H1 (cell line): Measurements from ENCODE around the gene ZNF442. TPM values are rescaled to one million over a fixed set of nuclear protein-coding genes. Genes with fewer than 3 reads are reported as not detected.
A peak's percentile ranks its signal among the peaks of the same experiment; 100 is the strongest.

Experiments
- BACH1 ChIP-seq: IDR thresholded peaks from 2 replicates; pipeline ENCODE4 v1.6.1; 2012; ENCODE audit warnings: low read length, improper control_type of control experiment
- CHD2 ChIP-seq: IDR thresholded peaks from 2 replicates; pipeline ENCODE4 v1.6.1; 2012; ENCODE audit warnings: low read length, improper control_type of control experiment
- GTF2F1 ChIP-seq: IDR thresholded peaks from 2 replicates; pipeline ENCODE4 v1.6.1; 2012; ENCODE audit warnings: low read depth, low read length, improper control_type of control experiment, borderline replicate concordance
- HDAC2 ChIP-seq, 2 experiments: fragments of 300-600 bp in 1 of 2; sonication (generic) in 1 of 2; IDR thresholded peaks; 2 replicates each; pipeline ENCODE4 v1.6.1; 2011 to 2012; ENCODE audit warnings: low read depth in 2 of 2, low read length in 2 of 2, mild to moderate bottlenecking in 2 of 2, moderate library complexity in 2 of 2, borderline replicate concordance in 1 of 2, inconsistent platforms in 1 of 2
- RXRA ChIP-seq: IDR thresholded peaks from 2 replicates; pipeline ENCODE4 v1.6.1; 2011; ENCODE audit warnings: low read depth, mild to moderate bottlenecking, low read length, moderate library complexity; ENCODE audit not compliant: insufficient read depth
- SIX5 ChIP-seq: IDR thresholded peaks from 2 replicates; pipeline ENCODE4 v1.6.1; 2011; ENCODE audit warnings: mild to moderate bottlenecking, low read depth, low read length
- polyA plus RNA-seq, 7 experiments: library from polyadenylated mRNA; depleted of rRNA in 3 of 7; stranded (reverse) in 5 of 7; unstranded in 2 of 7; fragments of >200 nt in 5 of 7; fragments of 200-250 nt in 2 of 7; gene quantifications; 1 replicate in 5 of 7; 2 replicates in 1 of 7; 4 replicates in 1 of 7; pipeline versions ENCODE4 v1.2.1 to v1.2.3, GENCODE V29; 2011 to 2013; ENCODE audit warnings: missing spikeins in 2 of 7, mixed read lengths in 2 of 7
- total RNA-seq: library from RNA; stranded (reverse); fragmentation: NEBNext Ultra II Directional; extraction: Animal tissue kit (Norgen Biotek cat#: 25700); gene quantifications from 2 replicates; pipeline ENCODE4 v1.2.1, GENCODE V29; 2021
- TF ChIP-seq, protein P1 (sequence below): fragments of 300-600 bp; sonication (generic); IDR thresholded peaks from 2 replicates; pipeline ENCODE4 v1.7.1; 2012; ENCODE audit warnings: low read length, moderate library complexity, mild to moderate bottlenecking, inconsistent platforms; ENCODE audit not compliant: insufficient replicate concordance

ZNF442 gene
- total and polyA plus RNA-seq, 2 of the 8 experiments (the other 6 are each of a cell fraction or from before 2014, with no cell fraction given) = 0.60 to 2.4 TPM

DNA sequence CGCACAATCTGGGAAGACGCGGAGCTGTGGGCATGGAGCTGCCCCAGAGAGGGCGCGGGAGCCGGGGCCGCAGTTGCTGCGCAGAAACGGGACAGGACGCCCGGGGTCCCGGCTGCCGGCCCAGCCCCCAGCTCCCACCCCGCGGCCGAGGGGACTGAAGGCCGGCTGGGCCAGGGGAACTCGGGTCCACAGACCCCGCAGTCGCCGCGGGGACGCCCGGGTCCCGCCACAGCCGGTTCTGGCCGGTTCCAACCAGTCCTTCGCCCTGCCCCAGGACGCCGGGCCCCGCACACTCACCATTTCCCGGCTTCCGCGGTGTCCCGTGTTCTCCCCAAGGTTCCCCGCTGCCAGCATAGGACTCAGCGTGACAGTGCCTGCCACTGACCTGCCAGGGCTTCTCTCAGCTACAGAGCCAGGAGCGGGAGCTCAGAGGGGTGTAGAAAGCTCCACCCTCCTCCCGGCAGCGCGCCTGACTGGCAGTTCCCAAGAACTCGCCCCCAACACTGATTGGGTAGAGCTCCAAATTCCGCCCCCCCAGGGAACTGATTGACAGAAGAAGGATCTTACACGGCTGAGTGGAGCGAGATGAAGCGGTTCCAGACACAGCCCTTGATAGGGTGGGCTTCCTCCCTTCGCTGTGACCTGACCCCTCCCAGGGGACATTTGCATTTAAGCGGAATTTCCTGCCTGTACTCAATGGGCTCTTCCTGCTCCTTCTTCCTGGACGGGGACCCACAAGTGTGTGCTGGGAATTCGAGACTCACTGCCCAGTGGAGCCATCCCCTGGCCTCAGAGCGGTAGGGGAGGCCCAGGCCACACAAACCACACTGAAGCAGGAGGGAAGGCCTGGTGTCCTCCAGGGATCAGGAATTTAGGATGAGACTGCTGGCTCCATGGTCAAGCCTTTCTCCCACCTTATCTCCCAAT, at the start of gene ZNF442 (continued):
- TF ChIP-seq, protein P1, sequence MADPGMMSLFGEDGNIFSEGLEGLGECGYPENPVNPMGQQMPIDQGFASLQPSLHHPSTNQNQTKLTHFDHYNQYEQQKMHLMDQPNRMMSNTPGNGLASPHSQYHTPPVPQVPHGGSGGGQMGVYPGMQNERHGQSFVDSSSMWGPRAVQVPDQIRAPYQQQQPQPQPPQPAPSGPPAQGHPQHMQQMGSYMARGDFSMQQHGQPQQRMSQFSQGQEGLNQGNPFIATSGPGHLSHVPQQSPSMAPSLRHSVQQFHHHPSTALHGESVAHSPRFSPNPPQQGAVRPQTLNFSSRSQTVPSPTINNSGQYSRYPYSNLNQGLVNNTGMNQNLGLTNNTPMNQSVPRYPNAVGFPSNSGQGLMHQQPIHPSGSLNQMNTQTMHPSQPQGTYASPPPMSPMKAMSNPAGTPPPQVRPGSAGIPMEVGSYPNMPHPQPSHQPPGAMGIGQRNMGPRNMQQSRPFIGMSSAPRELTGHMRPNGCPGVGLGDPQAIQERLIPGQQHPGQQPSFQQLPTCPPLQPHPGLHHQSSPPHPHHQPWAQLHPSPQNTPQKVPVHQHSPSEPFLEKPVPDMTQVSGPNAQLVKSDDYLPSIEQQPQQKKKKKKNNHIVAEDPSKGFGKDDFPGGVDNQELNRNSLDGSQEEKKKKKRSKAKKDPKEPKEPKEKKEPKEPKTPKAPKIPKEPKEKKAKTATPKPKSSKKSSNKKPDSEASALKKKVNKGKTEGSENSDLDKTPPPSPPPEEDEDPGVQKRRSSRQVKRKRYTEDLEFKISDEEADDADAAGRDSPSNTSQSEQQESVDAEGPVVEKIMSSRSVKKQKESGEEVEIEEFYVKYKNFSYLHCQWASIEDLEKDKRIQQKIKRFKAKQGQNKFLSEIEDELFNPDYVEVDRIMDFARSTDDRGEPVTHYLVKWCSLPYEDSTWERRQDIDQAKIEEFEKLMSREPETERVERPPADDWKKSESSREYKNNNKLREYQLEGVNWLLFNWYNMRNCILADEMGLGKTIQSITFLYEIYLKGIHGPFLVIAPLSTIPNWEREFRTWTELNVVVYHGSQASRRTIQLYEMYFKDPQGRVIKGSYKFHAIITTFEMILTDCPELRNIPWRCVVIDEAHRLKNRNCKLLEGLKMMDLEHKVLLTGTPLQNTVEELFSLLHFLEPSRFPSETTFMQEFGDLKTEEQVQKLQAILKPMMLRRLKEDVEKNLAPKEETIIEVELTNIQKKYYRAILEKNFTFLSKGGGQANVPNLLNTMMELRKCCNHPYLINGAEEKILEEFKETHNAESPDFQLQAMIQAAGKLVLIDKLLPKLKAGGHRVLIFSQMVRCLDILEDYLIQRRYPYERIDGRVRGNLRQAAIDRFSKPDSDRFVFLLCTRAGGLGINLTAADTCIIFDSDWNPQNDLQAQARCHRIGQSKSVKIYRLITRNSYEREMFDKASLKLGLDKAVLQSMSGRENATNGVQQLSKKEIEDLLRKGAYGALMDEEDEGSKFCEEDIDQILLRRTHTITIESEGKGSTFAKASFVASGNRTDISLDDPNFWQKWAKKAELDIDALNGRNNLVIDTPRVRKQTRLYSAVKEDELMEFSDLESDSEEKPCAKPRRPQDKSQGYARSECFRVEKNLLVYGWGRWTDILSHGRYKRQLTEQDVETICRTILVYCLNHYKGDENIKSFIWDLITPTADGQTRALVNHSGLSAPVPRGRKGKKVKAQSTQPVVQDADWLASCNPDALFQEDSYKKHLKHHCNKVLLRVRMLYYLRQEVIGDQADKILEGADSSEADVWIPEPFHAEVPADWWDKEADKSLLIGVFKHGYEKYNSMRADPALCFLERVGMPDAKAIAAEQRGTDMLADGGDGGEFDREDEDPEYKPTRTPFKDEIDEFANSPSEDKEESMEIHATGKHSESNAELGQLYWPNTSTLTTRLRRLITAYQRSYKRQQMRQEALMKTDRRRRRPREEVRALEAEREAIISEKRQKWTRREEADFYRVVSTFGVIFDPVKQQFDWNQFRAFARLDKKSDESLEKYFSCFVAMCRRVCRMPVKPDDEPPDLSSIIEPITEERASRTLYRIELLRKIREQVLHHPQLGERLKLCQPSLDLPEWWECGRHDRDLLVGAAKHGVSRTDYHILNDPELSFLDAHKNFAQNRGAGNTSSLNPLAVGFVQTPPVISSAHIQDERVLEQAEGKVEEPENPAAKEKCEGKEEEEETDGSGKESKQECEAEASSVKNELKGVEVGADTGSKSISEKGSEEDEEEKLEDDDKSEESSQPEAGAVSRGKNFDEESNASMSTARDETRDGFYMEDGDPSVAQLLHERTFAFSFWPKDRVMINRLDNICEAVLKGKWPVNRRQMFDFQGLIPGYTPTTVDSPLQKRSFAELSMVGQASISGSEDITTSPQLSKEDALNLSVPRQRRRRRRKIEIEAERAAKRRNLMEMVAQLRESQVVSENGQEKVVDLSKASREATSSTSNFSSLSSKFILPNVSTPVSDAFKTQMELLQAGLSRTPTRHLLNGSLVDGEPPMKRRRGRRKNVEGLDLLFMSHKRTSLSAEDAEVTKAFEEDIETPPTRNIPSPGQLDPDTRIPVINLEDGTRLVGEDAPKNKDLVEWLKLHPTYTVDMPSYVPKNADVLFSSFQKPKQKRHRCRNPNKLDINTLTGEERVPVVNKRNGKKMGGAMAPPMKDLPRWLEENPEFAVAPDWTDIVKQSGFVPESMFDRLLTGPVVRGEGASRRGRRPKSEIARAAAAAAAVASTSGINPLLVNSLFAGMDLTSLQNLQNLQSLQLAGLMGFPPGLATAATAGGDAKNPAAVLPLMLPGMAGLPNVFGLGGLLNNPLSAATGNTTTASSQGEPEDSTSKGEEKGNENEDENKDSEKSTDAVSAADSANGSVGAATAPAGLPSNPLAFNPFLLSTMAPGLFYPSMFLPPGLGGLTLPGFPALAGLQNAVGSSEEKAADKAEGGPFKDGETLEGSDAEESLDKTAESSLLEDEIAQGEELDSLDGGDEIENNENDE = no peak
- TF ChIP-seq CHD2 (0 out of 2 replicates have a peak, but pooled peaks have one; percentile 42), HDAC2 (IDR thresholded peaks at IDR 0.05; ENCODE audit: borderline replicate concordance in 1 of 2, low read depth in 2 of 2, low read length in 2 of 2) (0 out of 4 replicates have a peak, but pooled peaks of 1 of the 2 experiments have one; percentile 38), RXRA (no peak), GTF2F1 (no peak), BACH1 (peak; percentile 29; the same call in 1 of the 2 replicates), SIX5 (no peak)
